PC-9 (cell line): ENCODE measurements around the gene RAB11FIP4.

Experiments
- CTCF ChIP-seq: fragments of 200-600 bp; sonication (generic); conservative IDR thresholded peaks from 2 replicates; pipeline ENCODE4 v1.6.1; 2017; ENCODE audit warnings: mixed run types, antibody characterized with exemption, mild to moderate bottlenecking, moderate library complexity
- EZH2 ChIP-seq: fragments of 200-600 bp; sonication (generic); IDR thresholded peaks from 2 replicates; pipeline ENCODE4 v1.8.0; 2017; ENCODE audit warnings: antibody characterized with exemption, low read depth

- TF ChIP-seq CTCF: no peak
- no peak for TF ChIP-seq EZH2
These were observed 115.0 kb downstream of the RAB11FIP4 start for GRCh38 chr17:31506517-31506916.
